RCC 7860 (cell line): Measurements from ENCODE around the gene GPS1.

ENCODE experiments used
- DNase-seq: peaks from one replicate; pipeline ENCODE4 v3.0.0-alpha.2; 2015; ENCODE audit warnings: low spot score
- FAIRE-seq: peaks from 2 replicates; lab custom pipeline; 2012; peaks lifted over from hg19 to GRCh38; lab: Jason Lieb, UNC

The GPS1 gene

DNA sequence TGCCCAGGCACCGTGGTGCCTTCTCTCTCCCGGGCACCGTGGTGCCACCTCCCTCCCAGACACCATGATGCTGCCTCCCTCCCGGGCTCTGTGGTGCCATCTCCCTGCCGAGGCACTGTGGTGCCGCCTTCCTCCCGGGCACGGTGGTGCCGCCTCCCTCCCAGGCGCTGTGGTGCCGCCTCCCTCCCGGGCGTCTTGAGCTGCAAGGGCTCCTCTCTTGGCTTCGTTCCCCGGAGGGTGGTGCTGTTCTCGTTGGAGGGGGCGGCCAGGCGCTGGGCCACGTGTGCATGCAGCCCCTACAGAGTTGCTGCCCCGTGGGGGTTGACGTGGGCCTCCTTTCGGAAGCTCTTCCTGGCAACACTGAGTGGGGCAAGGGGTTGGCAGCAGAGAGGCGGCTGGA, 37.3 kb upstream of the GPS1 start:
- FAIRE-seq (no peak), DNase-seq (no peak)

- no peak for DNase-seq
- FAIRE-seq: no peak
These were observed 36.8 kb upstream of the GPS1 start for GRCh38 chr17:82014971-82015310.

DNA sequence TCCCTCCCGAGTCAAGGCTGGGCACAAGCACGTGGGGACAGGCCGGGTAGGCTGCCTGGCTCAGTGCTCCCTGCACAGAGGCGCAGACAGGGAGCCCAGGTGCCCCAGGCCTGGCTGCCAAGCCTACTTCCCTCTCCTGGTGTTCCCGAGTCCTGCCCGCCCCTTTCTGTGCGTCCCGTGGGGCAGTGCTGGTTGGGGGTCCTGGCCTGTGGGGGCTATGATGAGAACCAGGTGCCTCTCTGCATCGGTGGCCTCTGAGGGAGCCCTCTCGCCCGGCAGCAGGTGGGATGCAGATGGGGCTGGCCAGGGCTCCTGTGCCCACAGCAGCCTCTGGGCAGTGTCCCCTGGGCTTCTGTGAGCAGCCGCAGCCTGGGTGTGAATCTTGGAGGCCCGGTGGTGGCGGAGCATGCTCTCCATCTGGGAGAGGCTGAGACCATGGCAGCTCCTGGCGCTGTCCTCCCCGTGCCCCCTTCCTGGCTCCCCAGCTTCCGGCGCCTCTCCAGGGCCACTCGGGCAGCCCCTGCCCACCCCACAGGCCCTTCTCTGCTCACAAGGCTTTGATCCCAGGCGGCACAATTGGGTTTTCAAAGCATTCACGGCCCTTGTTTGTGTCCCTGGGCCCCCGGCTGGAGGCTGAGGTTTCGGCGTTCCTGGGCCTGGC, 36.3 kb upstream of the GPS1 start:
- no peak for FAIRE-seq

DNA sequence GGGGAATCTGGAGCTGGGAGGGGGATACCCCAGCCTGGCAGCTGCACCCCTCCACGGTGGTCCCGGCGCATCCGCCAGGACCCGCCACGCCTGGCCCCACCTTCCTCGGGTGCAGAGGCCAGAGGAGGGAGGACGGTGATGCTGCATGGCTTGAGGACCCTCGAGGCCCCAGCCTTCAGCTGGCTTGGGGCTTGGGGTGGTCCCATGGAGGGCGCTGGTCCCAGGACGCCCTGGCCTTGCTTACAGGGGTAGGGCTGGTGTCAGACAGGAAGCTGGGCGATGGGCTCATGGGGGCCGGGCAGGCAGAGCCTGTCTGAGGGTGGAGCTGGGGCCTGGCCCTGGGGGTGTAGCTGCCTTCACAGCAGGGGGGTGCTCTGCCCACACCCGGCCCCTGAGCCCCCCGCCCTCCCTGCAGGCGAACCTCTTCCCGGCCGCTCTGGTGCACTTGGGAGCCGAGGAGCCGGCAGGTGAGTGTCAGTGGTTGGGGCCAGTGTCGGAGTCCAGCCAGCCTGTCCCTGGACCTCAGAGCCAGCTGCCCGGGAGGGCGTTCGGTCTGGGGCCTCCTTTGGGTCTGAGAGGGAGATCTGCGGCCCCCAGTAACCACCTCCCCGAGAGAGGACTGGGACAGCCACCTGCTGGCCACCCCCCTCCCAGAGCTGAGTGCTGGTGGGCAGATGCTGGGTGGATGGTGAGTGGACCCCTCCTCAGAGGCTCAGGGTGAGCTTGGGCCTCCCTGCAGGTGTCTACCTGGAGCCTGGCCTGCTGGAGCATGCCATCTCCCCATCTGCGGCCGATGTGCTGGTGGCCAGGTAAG, 35.4 kb upstream of the GPS1 start:
- FAIRE-seq: no peak
- no peak for DNase-seq

More for the DNA sequence above, 36.3 kb upstream of the GPS1 start:
- no peak for DNase-seq

DNA sequence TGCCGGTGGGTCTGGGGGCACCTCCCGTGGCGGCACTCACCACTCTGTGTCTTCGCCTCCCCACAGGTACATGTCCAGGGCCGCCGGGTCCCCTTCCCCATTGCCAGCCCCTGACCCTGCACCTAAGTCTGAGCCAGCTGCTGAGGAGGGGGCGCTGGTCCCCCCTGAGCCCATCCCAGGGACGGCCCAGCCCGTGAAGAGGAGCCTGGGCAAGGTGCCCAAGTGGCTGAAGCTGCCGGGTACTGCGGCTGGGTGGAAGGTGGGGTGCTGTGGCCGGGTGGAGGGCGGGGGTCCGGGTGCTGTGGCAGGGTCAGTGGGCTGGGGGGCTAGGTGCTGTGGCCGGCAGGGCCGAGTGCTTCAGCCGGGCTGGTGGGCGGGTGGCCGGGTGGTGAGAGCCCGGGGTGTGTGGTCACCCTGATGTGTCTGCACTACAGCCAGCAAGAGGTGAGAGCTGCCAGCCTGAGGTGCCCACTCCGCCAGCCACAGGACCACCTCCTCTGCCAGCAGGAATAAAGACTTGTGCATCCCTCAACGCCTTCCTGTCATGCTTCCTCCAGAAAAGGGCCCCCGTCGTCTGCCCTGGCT, 34.7 kb upstream of the GPS1 start:
- DNase-seq: no peak
- no peak for FAIRE-seq

DNA sequence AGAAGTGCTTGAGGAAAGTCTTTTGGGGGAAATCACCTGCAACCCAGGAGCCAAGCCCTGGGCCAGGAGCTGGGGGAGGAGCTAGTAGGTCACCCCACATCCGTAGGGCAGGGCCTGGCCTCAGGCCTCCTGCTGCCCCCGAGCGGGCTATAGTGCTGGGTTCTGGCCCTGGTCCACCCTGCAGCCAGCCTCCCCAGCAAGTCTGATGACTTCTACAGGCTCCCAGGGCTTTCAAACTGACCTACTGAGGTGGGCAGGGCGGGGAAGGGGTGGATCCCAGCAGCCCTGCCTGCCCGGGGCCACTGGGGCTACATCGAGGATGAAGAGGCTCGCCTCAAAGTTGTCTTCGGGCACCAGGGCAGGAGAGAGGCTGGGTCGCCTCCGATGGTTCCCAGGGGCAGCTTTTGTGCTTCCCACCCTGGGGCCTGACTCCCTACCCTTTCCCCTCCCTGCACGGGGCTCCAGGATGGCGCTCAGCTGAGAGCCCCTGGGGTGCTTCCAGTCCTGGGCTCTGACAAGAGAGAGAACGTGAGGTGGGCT, 34.0 kb upstream of the GPS1 start:
- FAIRE-seq (no peak), DNase-seq (no peak)

DNA sequence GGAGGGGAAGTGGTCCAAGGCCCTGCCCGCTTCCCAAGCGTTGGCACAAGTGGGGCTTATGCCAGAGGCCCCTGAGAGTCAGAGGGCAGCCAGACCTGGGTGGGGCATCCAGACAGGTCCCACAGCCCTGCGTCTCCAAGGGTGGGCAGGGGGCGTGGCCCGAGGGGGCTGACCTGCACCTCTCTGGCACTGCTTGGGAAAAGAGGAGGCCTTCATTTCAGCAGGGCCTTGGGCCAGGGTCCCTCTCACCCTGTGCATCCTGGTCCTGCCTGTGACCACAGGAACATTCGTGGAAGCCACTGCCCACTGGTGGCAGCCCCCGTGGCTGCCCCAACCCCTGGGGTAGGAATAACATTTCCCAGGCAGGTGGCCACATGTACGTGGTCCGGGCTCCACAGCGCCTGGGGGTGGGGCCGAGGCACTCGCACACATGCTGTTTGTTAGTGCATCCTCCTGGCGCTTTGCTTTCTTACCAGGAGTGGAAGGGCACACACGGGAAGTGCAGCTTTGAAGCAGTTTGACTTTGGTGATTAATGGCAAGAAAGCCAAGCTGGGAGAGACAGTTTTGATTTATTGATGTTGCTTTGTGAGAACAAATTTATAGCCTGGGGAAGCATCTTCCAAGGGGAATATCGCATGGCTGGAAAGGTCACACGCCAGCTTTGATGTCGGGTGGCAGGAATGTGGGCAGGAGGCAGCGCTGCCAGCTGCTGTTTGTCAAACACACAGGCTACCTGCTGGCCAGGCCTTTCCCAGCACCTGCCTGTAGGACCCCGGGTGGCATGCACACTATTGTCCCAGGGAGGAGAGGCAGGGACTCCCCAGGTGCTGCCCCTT, 33.3 kb upstream of the GPS1 start:
- DNase-seq: no peak
- FAIRE-seq: no peak

DNA sequence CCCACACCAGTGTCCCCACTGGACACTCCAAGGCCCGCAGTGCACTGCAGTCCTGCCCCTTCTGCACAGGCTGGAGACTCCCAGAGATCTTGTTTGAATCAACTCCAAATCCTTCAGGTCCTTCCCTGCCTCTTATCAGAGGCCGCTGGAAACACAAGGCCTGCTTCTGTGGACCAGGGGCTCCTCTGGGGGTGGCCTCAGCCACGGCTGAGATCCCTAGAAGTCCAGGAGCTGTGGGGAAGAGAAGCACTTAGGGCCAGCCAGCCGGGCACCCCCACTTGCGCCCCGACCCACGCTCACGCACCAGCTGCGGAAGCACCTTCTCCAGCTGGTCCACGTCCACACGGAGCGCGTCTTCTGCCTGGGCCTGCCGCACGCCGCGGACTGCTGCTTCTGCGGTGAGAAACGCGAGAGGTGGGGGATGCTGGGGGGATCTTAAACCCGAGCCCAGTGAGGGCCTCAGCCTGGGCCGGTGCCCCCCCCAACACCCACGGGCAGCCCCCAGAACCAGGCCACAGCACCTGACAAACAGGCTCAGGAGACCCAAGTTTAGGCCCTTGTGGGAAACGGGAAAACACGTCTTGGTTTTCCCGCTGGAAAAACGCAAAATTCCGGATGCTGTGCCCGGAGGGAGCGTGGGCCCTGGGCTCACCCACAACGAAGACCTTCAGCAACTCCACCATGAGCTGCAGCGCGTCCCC, 32.6 kb upstream of the GPS1 start:
- no peak for DNase-seq
- FAIRE-seq: no peak

- no peak for FAIRE-seq
- no peak for DNase-seq
These were observed 31.8 kb upstream of the GPS1 start for GRCh38 chr17:82019690-82020571.

DNA sequence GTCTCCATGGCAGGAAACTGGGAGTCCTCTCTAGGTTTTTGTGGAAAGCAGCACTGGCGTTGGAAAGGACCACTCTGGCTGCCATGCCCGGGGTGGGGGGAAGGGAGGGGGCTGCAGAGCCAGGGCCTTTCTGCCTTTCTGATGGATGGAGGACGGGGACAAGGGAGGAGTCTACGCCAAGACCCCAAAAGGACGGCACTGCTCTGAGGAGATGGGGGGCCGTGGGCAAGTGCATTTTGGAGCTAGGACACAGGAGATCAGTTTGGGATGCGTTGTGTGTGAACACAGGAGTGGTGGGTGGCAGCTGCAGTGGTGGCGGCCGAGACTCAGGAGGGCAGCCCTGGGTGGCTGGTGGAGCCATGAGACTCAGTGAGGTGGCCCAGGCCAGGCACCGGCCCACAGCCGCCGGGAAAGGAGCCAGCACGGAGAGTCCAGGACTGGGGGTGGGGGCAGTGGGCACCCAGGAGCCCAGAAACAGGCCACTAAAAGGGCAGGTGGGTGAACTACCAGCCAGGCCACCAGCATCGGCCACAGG, 31.1 kb upstream of the GPS1 start:
- FAIRE-seq (no peak), DNase-seq (no peak)

- FAIRE-seq (no peak), DNase-seq (peak; percentile 67)
These were observed 30.4 kb upstream of the GPS1 start for GRCh38 chr17:82021107-82021899.

DNA sequence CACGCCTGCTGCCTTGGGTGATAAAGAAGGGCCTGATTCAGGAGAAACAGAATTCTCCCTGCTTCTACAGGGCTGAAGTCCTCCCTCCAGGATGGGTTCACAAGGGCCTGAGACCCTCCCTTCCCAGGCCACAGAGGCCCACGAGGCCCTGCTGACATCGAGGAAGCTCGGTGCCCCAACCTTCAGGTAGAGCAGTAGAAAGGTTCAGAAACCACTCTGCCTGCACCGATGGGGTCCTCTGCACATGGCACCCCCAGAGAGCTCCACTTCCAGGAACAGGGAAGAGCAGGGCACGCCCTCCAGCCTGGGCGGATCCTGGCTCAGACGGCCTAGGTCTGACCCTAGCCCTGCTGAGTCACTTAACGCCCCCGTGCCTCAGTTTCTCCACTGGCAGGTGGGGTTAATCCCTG, 29.8 kb upstream of the GPS1 start:
- no peak for DNase-seq
- FAIRE-seq: no peak

GRCh38 chr17:82022310-82022980, 29.3 kb upstream of the GPS1 start, which contains the start of gene CENPX:
Gene CENPX (minus strand): TSS chr17:82022878. CDS start chr17:82022861, 17 bp downstream.
- FAIRE-seq: no peak
- DNase-seq: no peak

- peak; percentile 93 for FAIRE-seq
- DNase-seq: peak; percentile 99
These were observed 28.7 kb upstream of the GPS1 start, which contains the start of gene LRRC45 for GRCh38 chr17:82022981-82023446. Gene LRRC45 (plus strand): TSS chr17:82023305. CDS start chr17:82023644, 339 bp downstream.

DNA sequence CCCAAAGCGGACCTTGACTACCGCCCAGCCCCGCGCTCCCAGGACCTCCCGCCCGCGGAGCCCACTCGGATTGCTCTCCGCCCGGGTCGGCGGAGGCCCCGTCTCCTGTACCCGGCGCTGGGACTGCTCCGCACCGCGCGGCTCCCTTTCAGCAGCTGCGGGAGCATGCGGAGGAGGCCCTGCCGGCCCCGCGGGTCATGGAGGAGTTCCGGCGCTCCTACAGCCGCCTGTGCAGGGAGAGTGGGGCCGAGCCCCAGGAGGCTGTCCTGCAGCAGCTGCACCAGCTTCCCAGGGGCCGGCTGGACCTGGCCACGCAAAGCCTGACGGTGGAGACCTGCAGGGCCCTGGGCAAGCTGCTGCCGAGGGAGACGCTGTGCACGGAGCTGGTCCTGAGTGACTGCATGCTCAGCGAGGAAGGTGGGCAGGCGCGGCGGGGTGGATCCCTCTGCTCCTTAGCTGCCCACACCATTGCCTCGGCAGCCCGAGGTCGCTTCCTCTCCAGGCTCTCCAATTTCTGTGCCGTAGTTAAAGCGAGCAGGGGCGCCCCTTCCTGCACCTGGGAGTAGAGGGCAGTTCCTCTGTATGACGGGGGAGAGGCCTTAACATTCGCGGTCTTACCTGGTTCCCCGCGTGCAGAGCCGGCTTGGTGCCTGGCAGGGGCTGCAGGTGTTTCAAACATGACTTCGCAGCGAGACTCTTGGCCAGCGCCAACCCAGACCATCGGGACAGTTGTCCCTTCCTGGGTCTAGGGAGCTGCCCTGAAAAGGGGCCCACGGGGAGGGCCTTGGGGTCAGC, 28.1 kb upstream of the GPS1 start:
- no peak for DNase-seq
- FAIRE-seq: no peak

DNA sequence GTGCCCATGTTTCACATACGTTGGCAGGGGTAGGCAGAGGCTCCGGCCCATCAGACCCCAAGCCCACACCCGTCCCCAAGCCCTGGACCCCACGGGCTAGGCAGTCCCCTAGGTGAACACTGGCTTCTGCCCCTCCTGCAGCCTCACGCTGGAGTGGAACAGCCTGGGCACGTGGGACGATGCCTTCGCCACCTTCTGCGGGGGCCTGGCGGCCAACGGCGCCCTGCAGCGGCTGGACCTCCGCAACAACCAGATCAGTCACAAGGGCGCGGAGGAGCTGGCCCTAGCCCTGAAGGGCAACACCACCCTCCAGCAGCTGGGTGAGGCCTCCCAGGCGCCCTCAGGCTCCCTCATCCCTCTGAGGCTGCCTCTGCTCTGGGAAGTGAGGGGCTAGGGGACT, 26.8 kb upstream of the GPS1 start:
- FAIRE-seq (no peak), DNase-seq (no peak)
